ENCODE results near the gene FSTL5.

Gene FSTL5

GRCh38 chr4:161343569-161343950, 820.2 kb downstream of the FSTL5 start:
- no peaks in the 10 kb centered on the region for H3F3A ChIP-seq (ENCODE audit: control insufficient read depth, insufficient read depth)
- H3K36me3 ChIP-seq (ENCODE audit: control insufficient read depth, low read length) = no peaks in the 10 kb centered on the region
- H3K27me3 ChIP-seq (ENCODE audit: control insufficient read depth, low read length) = no peaks in the 10 kb centered on the region
- no peak overlapping the region for H3K27ac ChIP-seq (ENCODE audit: low read depth, low read length)
- no peaks in the 10 kb centered on the region for H3K4me1 ChIP-seq (ENCODE audit: control insufficient read depth, low read length)
- no peaks in the 10 kb centered on the region for H3K9me3 ChIP-seq (ENCODE audit: control insufficient read depth, insufficient read depth, low read length)
- H3K4me2 ChIP-seq (ENCODE audit: low read length) = no peak overlapping the region
- no peaks in the 10 kb centered on the region for H3K79me2 ChIP-seq (ENCODE audit: control insufficient read depth, low read length)
- no peaks in the 10 kb centered on the region for H4K20me1 ChIP-seq (ENCODE audit: control insufficient read depth, insufficient read depth, low read depth, low read length)
- no peak for TF ChIP-seq CTCF (IDR thresholded peaks at IDR 0.05; ENCODE audit: low read depth, low read length, poor library complexity, severe bottlenecking)
- no peak for TF ChIP-seq EZH2phosphoT487 (IDR thresholded peaks at IDR 0.05; ENCODE audit: borderline replicate concordance, low read length)
- no peaks in the 10 kb centered on the region for H3K9me2 ChIP-seq (replicated peaks; ENCODE audit: control insufficient read depth, low read length)
- H3K4me3 ChIP-seq (ENCODE audit: low read length) = no peak overlapping the region

DNA sequence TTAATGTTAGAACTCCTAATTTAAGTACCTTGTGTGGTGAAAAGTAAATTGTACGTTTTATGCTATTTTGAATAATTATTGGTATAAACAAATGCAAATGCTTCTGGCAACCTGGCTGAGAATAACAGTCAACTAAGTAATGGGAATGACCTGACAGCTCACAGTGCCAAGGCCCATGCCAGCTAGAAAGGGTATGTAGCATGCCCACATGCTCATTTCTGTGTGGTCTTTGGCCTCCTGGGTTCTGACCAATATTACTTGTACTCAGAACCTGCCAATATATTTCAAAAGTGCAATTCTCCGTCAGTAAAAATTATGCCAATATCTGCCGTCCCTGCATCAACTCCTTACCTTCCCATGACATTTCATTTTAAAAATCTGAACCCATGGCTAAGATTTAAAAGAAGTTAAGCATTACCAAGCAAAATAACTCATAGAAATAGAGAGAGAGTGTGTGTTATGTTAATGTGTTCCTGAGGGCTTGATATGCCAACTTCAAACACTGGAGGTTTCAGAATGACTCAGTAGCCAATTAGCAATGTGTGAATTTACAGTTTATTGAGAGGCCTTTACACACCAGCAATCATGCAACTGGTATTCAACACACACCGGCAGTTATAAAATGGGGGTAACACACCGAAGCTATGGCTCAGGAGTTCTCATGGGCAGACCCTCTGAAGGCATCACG, 820.8 kb downstream of the FSTL5 start:
- no peaks in the 10 kb centered on the region for H3K36me3 ChIP-seq (ENCODE audit: control insufficient read depth, low read length)
- no peaks in the 10 kb centered on the region for H3K9me2 ChIP-seq (replicated peaks; ENCODE audit: control insufficient read depth, low read length)
- H3K4me2 ChIP-seq (ENCODE audit: low read length) = no peak overlapping the region
- no peaks in the 10 kb centered on the region for H4K20me1 ChIP-seq (ENCODE audit: control insufficient read depth, insufficient read depth, low read depth, low read length)
- no peak overlapping the region for H3K4me3 ChIP-seq (ENCODE audit: low read length)
- H3F3A ChIP-seq (ENCODE audit: control insufficient read depth, insufficient read depth) = no peaks in the 10 kb centered on the region
- no peaks in the 10 kb centered on the region for H3K9me3 ChIP-seq (ENCODE audit: control insufficient read depth, insufficient read depth, low read length)
- no peaks in the 10 kb centered on the region for H3K4me1 ChIP-seq (ENCODE audit: control insufficient read depth, low read length)
- no peak overlapping the region for H3K27ac ChIP-seq (ENCODE audit: low read depth, low read length)
- TF ChIP-seq EZH2phosphoT487 (IDR thresholded peaks at IDR 0.05; ENCODE audit: borderline replicate concordance, low read length) (no peak), CTCF (IDR thresholded peaks at IDR 0.05; ENCODE audit: low read depth, low read length, poor library complexity, severe bottlenecking) (no peak)
- no peaks in the 10 kb centered on the region for H3K27me3 ChIP-seq (ENCODE audit: control insufficient read depth, low read length)
- no peaks in the 10 kb centered on the region for H3K79me2 ChIP-seq (ENCODE audit: control insufficient read depth, low read length)

- no peak overlapping the region for H3K4me2 ChIP-seq (ENCODE audit: low read length)
- H3K9me3 ChIP-seq (ENCODE audit: control insufficient read depth, insufficient read depth, low read length) = no peaks in the 10 kb centered on the region
- no peaks in the 10 kb centered on the region for H3K27me3 ChIP-seq (ENCODE audit: control insufficient read depth, low read length)
- H3K27ac ChIP-seq (ENCODE audit: low read depth, low read length) = no peak overlapping the region
- no peaks in the 10 kb centered on the region for H3K36me3 ChIP-seq (ENCODE audit: control insufficient read depth, low read length)
- H3K79me2 ChIP-seq (ENCODE audit: control insufficient read depth, low read length) = no peaks in the 10 kb centered on the region
- no peaks in the 10 kb centered on the region for H3F3A ChIP-seq (ENCODE audit: control insufficient read depth, insufficient read depth)
- H3K9me2 ChIP-seq (replicated peaks; ENCODE audit: control insufficient read depth, low read length) = no peaks in the 10 kb centered on the region
- no peaks in the 10 kb centered on the region for H4K20me1 ChIP-seq (ENCODE audit: control insufficient read depth, insufficient read depth, low read depth, low read length)
- no peak overlapping the region for H3K4me3 ChIP-seq (ENCODE audit: low read length)
- no peak for TF ChIP-seq CTCF (IDR thresholded peaks at IDR 0.05; ENCODE audit: low read depth, low read length, poor library complexity, severe bottlenecking)
- TF ChIP-seq EZH2phosphoT487 (IDR thresholded peaks at IDR 0.05; ENCODE audit: borderline replicate concordance, low read length) = no peak
- no peaks in the 10 kb centered on the region for H3K4me1 ChIP-seq (ENCODE audit: control insufficient read depth, low read length)
These were observed 827.2 kb downstream of the FSTL5 start for GRCh38 chr4:161336621-161337020.

All from DOHH2 (cell line).